Sigmoid colon (tissue), 7 donors: Measurements from ENCODE around the gene PPFIA2. TPM values are rescaled to one million over a fixed set of nuclear protein-coding genes. Genes with fewer than 3 reads are reported as not detected.

Experiments
- DNase-seq: peaks from one replicate; pipeline ENCODE4 v3.0.0-alpha.2; 2019
- H3K27ac ChIP-seq, 4 donors: fragments of 200-600 bp; sonication (generic); one replicate each; pipeline ENCODE4 v1.5.1; 2016 to 2019; ENCODE audit warnings: mild to moderate bottlenecking in 1 of 4
- H3K27me3 ChIP-seq, 3 donors: fragments of 200-600 bp; sonication (generic); one replicate each; pipeline ENCODE4 v1.5.1; 2019; ENCODE audit warnings: mild to moderate bottlenecking in 1 of 3
- H3K36me3 ChIP-seq, 4 donors: fragments of 200-600 bp; sonication (generic); one replicate each; pipeline ENCODE4 v1.5.1; 2016 to 2019
- H3K4me1 ChIP-seq, 4 donors: fragments of 200-600 bp; sonication (generic); one replicate each; pipeline ENCODE4 v1.5.1; 2017 to 2019
- H3K4me3 ChIP-seq, 4 donors: fragments of 200-600 bp; sonication (generic); one replicate each; pipeline ENCODE4 v1.5.1; 2017 to 2019; ENCODE audit warnings: mild to moderate bottlenecking in 2 of 4, moderate library complexity in 1 of 4
- H3K9me3 ChIP-seq, 4 donors: fragments of 200-600 bp in 3 of 4; sonication (generic) in 3 of 4; one replicate each; pipeline versions ENCODE4 v1.5.1 to v1.6.1; 2013 to 2019
- CTCF ChIP-seq, 4 experiments: fragments of 450-650 bp in 3 of 4; fragments of 200-600 bp in 1 of 4; IDR thresholded peaks; one replicate each; pipeline ENCODE4 v1.5.1; 2016 to 2019; ENCODE audit warnings: antibody characterized with exemption in 4 of 4, mild to moderate bottlenecking in 3 of 4, moderate library complexity in 2 of 4
- EP300 ChIP-seq, 4 donors: sonication (generic); formaldehyde crosslinking; IDR thresholded peaks; one replicate each; pipeline ENCODE4 v1.6.1; 2017; ENCODE audit warnings: antibody characterized with exemption in 4 of 4
- POLR2A ChIP-seq, 2 donors: fragments of 450-650 bp; IDR thresholded peaks; one replicate each; pipeline ENCODE4 v1.6.1; 2016; ENCODE audit warnings: antibody characterized with exemption in 2 of 2, mild to moderate bottlenecking in 2 of 2, moderate library complexity in 2 of 2
- POLR2AphosphoS5 ChIP-seq, 4 donors: sonication (generic); formaldehyde crosslinking; IDR thresholded peaks; one replicate each; pipeline ENCODE4 v1.6.1; 2017; ENCODE audit warnings: antibody characterized with exemption in 4 of 4
- WGBS, 2 donors: extraction: QIAGEN DNeasy Blood & Tissue Kit; methylation state at CpG; one replicate each; pipeline ENCODE4 v1.1.7; 2013; 5-methylcytosine and 5-hydroxymethylcytosine counted together
- intact Hi-C: fragments of 100-400 bp; cut with DNase I; formaldehyde crosslinking; loops from one replicate; pipeline ENCODE4 v1.15.1; 2023
- polyA plus RNA-seq, 3 donors: library from polyadenylated mRNA; stranded (reverse); fragments of 200-250 nt; gene quantifications; one replicate each; pipeline ENCODE4 v1.2.3, GENCODE V29; 2013
- total RNA-seq, 4 donors: library from RNA; depleted of rRNA; stranded (reverse); fragments of >200 nt; gene quantifications; one replicate each; pipeline ENCODE4 v1.1.0, GENCODE V29; 2016
- donor health status: healthy with polysubstance abuse.
- donor health status: Bipolar disorder and iron deficiency.
- donor health status: healthy.

Gene PPFIA2
- total and polyA plus RNA-seq, 7 donors = 0.44 to 4.4 (median 2.5) TPM; not detected in 2

GRCh38 chr12:81617915-81618314 lies 141.2 kb downstream of the PPFIA2 start:
- Histone ChIP-seq H3K9me3 (no peaks in the 10 kb centered on the region), H3K4me1 (no peaks in the 10 kb centered on the region), H3K36me3 (no peaks in the 10 kb centered on the region), H3K27me3 (no peaks in the 10 kb centered on the region), H3K27ac (no peak overlapping the region), H3K4me3 (no peak overlapping the region)
- WGBS, 2 donors = 15 to 51% methylated on average over 2 of the region's 2 CpGs
- intact Hi-C loops = no loop called here
- no peak for DNase-seq
- TF ChIP-seq CTCF (IDR thresholded peaks at IDR 0.05) (no peak), POLR2AphosphoS5 (IDR thresholded peaks at IDR 0.05) (no peak), POLR2A (IDR thresholded peaks at IDR 0.05) (no peak), EP300 (IDR thresholded peaks at IDR 0.05) (no peak)

GRCh38 chr12:81615026-81615588 lies 144.0 kb downstream of the PPFIA2 start:
- intact Hi-C loops = no loop called here
- Histone ChIP-seq H3K9me3 (no peaks in the 10 kb centered on the region), H3K4me1 (no peaks in the 10 kb centered on the region), H3K4me3 (no peak overlapping the region), H3K36me3 (no peaks in the 10 kb centered on the region), H3K27ac (no peak overlapping the region), H3K27me3 (no peaks in the 10 kb centered on the region)
- DNase-seq = no peak
- 72 to 80% methylated on average over 3 of the region's 3 CpGs for WGBS, 2 donors
- no peak for TF ChIP-seq POLR2A (IDR thresholded peaks at IDR 0.05)

- TF ChIP-seq CTCF (IDR thresholded peaks at IDR 0.05) (no peak), POLR2AphosphoS5 (IDR thresholded peaks at IDR 0.05) (no peak), EP300 (IDR thresholded peaks at IDR 0.05) (no peak), POLR2A (IDR thresholded peaks at IDR 0.05) (no peak)
- 73 to 85% methylated on average over 18 of the region's 18 CpGs for WGBS, 2 donors
Measured at GRCh38 chr12:81610955-81611889, 147.9 kb downstream of the PPFIA2 start.

GRCh38 chr12:81597928-81598604 lies 161.1 kb downstream of the PPFIA2 start:
- WGBS, 2 donors = 32 to 59% methylated on average over 7 of the region's 7 CpGs
- Histone ChIP-seq H3K27ac (no peak overlapping the region), H3K9me3 (no peaks in the 10 kb centered on the region), H3K4me3 (no peak overlapping the region), H3K27me3 (no peaks in the 10 kb centered on the region), H3K36me3 (no peaks in the 10 kb centered on the region), H3K4me1 (no peaks in the 10 kb centered on the region)
- intact Hi-C loops = no loop called here
- DNase-seq = no peak
- TF ChIP-seq CTCF (IDR thresholded peaks at IDR 0.05) (no peak), EP300 (IDR thresholded peaks at IDR 0.05) (no peak), POLR2A (IDR thresholded peaks at IDR 0.05) (no peak), POLR2AphosphoS5 (IDR thresholded peaks at IDR 0.05) (no peak)

More at GRCh38 chr12:81610955-81611889, 147.9 kb downstream of the PPFIA2 start:
- Histone ChIP-seq H3K27ac (no peak overlapping the region), H3K4me3 (no peak overlapping the region), H3K4me1 (no peaks in the 10 kb centered on the region), H3K9me3 (no peaks in the 10 kb centered on the region), H3K36me3 (no peaks in the 10 kb centered on the region), H3K27me3 (no peaks in the 10 kb centered on the region)
- no peak for DNase-seq
- intact Hi-C loops = no loop called here

GRCh38 chr12:81596558-81596957 lies 162.6 kb downstream of the PPFIA2 start:
- H3K9me3 ChIP-seq = no peaks in the 10 kb centered on the region
- no peak overlapping the region for H3K27ac ChIP-seq
- H3K27me3 ChIP-seq = no peaks in the 10 kb centered on the region
- H3K4me1 ChIP-seq = no peaks in the 10 kb centered on the region
- no peak for DNase-seq
- no peak overlapping the region for H3K4me3 ChIP-seq
- intact Hi-C loops = no loop called here
- TF ChIP-seq POLR2AphosphoS5 (IDR thresholded peaks at IDR 0.05) (no peak), EP300 (IDR thresholded peaks at IDR 0.05) (no peak), CTCF (IDR thresholded peaks at IDR 0.05) (no peak), POLR2A (IDR thresholded peaks at IDR 0.05) (no peak)
- 41 to 63% methylated on average over 1 of the region's 1 CpG for WGBS, 2 donors
- no peaks in the 10 kb centered on the region for H3K36me3 ChIP-seq
